DOHH2 (cell line): ENCODE data around the gene RAB3D.

Experiments
- EZH2phosphoT487 ChIP-seq: fragments of 200-600 bp; sonication (generic); IDR thresholded peaks from 2 replicates; pipeline ENCODE4 v1.6.1; 2017; ENCODE audit warnings: borderline replicate concordance, mild to moderate bottlenecking, antibody characterized with exemption, low read length, moderate library complexity, mixed read lengths
- TF ChIP-seq, protein P1 (sequence below): fragments of 200-600 bp; sonication (generic); IDR thresholded peaks from one replicate; pipeline ENCODE4 v1.5.1; 2014; ENCODE audit warnings: antibody characterized with exemption, mild to moderate bottlenecking, low read depth, low read length; ENCODE audit not compliant: poor library complexity, severe bottlenecking

DNA sequence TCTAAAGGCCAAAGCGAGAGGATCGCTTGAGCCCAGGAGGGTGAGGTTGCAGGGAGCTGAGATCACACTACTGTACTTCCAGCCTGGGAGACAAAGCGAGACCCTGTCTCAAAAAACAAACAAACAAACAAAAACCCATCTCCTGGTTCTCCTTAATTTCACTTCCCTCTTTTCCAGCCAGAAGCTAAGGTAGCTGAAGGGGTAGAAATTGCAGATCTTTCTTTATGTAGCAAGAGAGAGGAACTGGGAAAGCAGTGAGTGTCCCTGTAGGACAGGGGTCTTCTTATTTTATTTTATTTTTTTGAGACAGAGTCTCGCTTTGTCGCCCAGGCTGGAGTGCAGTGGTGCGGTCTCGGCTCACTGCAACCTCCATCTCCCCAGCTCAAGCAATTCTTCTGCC, 48.0 kb downstream of the RAB3D start:
- TF ChIP-seq, protein P1, sequence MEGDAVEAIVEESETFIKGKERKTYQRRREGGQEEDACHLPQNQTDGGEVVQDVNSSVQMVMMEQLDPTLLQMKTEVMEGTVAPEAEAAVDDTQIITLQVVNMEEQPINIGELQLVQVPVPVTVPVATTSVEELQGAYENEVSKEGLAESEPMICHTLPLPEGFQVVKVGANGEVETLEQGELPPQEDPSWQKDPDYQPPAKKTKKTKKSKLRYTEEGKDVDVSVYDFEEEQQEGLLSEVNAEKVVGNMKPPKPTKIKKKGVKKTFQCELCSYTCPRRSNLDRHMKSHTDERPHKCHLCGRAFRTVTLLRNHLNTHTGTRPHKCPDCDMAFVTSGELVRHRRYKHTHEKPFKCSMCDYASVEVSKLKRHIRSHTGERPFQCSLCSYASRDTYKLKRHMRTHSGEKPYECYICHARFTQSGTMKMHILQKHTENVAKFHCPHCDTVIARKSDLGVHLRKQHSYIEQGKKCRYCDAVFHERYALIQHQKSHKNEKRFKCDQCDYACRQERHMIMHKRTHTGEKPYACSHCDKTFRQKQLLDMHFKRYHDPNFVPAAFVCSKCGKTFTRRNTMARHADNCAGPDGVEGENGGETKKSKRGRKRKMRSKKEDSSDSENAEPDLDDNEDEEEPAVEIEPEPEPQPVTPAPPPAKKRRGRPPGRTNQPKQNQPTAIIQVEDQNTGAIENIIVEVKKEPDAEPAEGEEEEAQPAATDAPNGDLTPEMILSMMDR, result no peak
- no peak for TF ChIP-seq EZH2phosphoT487
